Activated CD4-positive, CD25-positive, alpha-beta regulatory T cell treated with anti-CD3 and anti-CD28 coated beads, Interleukin-2, amount 50 U/mL, for 16 hours (primary cell): ENCODE measurements around the gene ATP6V0A1.
"Not testable (repeated sequence)": the region's sequence is repeated elsewhere in the genome, so short reads cannot be mapped to it uniquely, and the experiment has no call there.

ENCODE experiments used
- DNase-seq: peaks from one replicate; pipeline ENCODE4 v3.0.0-alpha.2; 2020; ENCODE audit warnings: low read depth, low spot score

The ATP6V0A1 gene

DNA sequence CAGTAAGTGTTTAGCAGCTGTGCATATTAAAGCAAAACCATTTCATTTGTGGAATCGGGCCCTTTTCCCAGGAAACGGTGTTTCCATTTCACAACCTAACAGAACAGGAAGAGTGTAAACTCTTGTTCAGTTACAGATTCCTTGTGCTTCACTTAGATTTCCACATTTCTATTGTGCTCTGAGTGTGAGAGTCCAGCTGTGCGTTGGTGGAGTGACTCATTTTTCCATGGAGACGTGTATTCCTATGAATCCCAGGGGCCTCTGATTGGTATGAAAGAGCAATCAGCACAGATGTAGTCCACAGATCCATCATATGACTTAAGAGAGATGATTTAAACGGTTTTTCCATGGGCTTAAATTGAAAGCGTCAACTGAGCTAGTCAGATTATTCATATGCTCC, 22.3 kb upstream of the ATP6V0A1 start:
- no peak for DNase-seq

DNA sequence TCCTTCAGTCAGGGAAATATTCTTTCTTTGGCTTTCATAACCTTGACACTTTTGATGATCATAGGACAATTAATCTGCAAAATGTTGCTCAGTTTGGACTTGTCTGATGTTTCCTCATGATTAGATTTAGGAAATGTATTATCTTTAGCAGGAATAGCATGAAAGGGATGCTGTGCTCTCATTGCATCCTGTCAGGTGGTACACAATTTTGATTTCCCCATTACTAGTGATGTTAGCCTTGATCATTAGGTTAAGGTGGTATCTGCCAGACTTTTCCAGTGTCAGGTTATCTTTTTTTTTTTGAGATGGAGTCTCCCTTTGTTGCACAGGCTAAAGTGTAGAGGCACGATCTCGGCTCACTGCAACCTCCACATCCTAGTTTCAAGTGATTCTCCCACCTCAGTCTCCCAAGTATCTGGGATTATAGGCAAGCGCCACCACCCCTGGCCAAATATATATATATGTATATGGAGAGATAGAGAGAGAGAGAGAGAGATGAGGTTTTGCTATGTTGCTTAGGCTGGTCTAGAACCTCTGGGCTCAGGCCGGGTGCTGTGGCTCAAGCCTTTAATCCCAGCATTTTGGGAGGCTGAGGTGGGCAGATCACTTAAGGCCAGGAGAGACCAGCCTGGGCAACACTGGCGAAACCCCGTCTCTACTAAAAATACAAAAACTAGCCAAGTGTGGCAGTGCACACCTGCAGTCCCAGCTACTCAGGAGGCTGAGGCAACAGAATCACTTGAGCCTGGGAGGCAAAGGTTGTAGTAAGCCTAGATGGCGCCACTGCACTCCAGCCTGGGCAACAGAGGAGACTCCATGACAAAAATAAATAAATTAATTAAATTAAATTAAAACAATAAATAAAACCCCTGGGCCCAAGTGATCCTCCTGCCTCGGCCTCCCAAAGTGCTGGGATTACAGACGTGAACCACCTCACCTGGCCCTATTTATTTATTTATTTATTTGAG, 19.8 kb upstream of the ATP6V0A1 start:
- no peak for DNase-seq

- DNase-seq: no peak
Observed at GRCh38 chr17:42441371-42442195, 17.1 kb upstream of the ATP6V0A1 start.

DNA sequence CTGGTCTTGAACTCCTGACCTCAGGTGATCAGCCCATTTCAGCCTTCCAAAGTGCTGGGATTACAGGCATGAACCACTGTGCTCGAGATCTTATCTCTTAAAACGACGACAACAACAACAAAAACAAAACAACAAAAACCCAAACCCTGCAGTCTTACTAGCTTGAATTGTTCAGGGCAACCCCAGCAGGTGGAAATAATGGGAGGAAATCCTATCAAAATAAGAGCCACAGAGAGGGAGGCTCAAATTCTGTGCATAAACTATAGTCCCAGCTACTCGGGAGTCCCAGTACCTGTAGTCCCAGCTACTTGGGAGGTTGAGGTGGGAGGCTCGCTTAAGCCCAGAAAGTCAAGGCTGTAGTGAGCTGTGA, 16.5 kb upstream of the ATP6V0A1 start:
- no peak for DNase-seq

GRCh38 chr17:42449176-42449575, 9.5 kb upstream of the ATP6V0A1 start:
- not testable (repeated sequence) for DNase-seq

- DNase-seq: not testable (repeated sequence)
Observed at GRCh38 chr17:42449838-42450237, 8.8 kb upstream of the ATP6V0A1 start.

- DNase-seq: not testable (repeated sequence)
Observed at GRCh38 chr17:42451270-42451669, 7.4 kb upstream of the ATP6V0A1 start.

- DNase-seq: no peak
Observed at GRCh38 chr17:42453439-42453838, 5.2 kb upstream of the ATP6V0A1 start.

DNA sequence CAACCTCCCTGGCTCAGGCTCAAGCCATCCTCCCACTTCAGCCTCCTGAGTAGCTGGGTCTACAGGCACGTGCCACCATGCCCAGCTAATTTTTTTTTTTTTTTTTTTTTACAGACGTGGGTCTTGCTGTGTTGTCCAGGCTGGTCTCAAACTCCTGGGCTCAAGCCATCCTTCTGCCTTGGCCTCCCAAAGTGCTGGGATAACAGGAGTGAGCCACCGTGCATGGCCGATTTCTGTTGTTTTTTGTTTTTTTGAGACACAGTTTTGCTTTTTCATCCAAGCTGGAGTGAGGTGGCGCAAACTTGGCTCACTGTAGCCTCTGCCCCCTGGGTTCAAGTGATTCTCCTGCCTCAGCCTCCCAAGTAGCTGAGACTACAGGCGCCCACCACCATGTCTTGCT, 3.7 kb upstream of the ATP6V0A1 start:
- DNase-seq: not testable (repeated sequence)

- no peak for DNase-seq
Observed at GRCh38 chr17:42456223-42457106, 2.2 kb upstream of the ATP6V0A1 start.

DNA sequence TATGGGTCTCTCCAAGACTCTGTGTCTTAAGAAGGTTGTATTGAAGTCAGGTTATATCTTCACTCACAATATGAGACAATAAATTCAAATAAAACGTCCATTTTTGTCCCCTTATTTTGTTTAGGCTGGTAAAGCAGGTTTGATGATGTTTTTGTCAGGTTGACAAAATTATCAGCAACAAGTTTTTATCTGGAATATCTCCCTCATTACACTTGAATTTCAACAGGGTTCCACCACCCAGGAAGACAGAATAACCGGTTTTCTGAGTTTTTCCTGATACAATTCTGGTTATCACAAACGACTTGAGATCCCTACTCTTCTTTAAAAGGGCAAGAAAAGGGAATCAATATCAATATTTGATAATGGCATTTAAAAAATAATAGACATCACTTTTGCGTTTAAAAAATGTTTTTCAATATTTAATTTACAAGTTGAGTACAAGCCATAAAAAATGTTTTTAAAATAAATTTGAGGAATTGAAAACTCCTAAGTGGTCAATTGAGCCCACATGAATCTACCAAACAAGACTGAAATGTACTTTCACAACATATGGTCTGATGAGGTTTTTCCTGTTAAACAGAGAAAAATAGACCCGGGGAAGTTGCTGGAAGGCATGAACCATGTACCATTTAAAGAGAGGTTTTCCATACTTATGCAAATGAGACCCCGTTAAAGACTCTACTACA, 1.4 kb upstream of the ATP6V0A1 start:
- no peak for DNase-seq

- DNase-seq: no peak
Observed at GRCh38 chr17:42459256-42459800, 650 bp downstream of the ATP6V0A1 start.

DNA sequence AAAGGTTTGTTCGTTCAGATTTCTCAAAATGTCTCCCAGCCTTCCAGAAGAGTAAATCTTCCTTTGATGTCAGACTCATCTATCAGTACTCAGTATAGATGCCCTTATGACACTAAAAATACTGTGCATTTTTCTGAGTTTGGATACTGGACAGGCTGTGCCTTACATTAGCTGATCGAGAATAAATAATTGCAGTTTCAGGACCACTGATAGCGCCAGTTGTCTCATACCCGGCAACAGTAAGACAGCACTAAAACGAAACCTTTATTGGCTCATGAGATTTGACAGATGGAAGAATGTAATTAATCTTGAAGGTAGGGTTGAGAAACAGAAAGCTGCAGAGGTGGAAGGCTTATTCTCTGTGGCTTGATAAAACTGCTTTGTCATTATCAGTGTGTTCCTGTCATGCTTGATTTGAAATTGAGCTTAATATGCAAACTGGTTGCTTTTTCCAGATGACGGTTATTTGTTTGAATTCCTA, 1.2 kb downstream of the ATP6V0A1 start:
- no peak for DNase-seq

GRCh38 chr17:42460371-42460770, 1.7 kb downstream of the ATP6V0A1 start:
- no peak for DNase-seq

DNA sequence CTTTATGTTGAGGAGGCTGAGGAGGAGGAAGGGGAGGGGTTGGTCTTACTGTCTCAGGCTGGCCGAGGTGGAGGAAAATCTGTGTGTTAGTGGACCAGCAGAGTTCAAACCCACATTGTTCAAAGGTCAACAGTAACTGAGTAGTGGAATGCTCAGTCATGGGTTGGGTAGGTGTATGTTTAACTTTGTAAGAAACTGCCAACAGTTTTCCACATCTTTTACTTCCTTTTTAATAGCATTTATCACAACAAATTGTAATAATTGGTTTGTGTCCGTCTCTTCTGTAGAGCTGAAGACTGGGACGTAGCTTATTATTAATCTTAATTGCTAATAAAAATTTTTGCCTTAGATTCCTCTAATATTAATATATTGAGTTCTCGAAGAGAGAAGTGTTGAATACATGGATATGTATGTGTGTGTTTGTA, 5.3 kb downstream of the ATP6V0A1 start:
- no peak for DNase-seq

DNA sequence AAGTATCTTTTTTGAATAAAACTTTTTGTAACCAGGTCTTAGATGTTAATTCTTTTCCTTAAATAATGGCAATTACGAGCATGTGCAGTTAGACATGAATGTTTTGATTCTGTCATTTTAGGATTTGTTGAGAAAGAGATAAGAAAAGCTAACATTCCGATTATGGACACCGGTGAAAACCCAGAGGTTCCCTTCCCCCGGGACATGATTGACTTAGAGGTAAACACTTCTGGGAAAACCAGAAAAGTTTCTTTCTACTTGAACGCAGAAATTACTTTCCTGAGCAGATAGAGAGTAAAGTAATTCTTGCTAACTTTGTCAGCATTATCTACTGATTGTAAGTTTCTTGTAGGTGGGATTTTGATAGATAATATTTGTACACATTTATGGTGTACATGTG, 9.2 kb downstream of the ATP6V0A1 start:
- no peak for DNase-seq

DNA sequence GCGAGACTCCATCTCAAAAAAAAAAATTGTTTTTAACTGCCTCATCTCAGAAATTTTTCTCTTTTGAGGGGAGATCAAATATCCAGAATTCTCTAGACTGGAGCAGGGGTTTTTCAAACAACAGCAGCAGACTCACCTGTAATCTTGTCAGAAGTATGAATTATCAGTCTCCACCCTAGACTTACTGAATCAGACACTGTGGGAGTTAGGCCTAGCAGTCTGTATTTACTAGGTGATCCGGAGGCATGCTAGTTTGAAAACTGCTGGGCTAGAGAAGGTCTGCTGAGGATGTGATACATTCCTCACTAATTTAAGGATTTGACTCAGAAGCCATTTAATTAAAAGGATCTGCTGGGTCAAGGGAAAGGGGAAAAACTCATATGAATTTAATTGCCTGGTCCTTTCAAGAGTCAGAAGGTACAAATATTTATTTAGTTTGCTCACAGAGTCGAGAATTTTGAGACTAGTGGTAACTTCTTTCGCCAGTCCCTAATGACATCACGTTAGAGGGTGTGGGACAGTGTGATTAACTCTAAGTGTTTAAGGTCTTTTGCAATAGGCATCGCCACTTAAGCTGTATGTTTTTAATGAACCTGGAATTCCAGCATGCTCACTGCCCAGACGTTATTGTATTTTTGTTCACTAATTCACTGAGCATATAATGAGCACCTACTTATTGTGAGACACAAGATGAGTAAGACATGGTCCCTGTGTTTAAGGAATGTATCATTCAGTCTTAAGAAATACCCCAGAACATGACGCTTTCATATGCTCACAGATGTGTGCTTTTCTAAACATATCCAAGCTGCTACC, 14.2 kb downstream of the ATP6V0A1 start:
- DNase-seq: no peak

GRCh38 chr17:42474276-42474675, 15.6 kb downstream of the ATP6V0A1 start:
- DNase-seq: no peak

- no peak for DNase-seq
Observed at GRCh38 chr17:42475121-42475520, 16.4 kb downstream of the ATP6V0A1 start.

DNA sequence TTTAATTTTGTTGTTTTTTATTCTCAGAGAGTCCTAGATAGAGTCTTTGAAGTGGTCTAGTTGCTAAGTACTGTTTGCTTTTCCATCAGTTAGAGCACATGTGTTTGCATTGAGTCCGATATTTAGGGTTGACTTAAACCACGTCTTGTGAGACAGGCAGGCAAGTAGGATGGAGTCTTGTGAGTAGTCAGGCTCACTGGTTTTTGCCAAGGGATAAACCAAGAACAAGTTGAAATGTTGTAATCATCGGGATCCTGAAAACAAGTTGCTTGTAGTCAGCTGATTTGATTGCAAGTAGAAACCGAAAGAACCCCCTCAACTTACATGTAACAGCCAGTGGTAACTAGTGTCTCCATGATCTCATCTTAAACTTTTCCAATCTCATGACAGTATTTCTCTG, 17.2 kb downstream of the ATP6V0A1 start:
- no peak for DNase-seq
